ENCODE measurements around the gene ARAP3.

- TF ChIP-seq GATA3 (IDR thresholded peaks at IDR 0.05; ENCODE audit: low read depth, low read length) (no peak), GATA2 (IDR thresholded peaks at IDR 0.05; ENCODE audit: low read depth, low read length) (no peak)
Observed at GRCh38 chr5:141677415-141677814, 4.6 kb downstream of the ARAP3 start.

Measured in SH-SY5Y (cell line).